Kasumi-1 (cell line): ENCODE data around the gene UPK3A.
"Not testable (repeated sequence)": the region's sequence is repeated elsewhere in the genome, so short reads cannot be mapped to it uniquely, and the experiment has no call there.

Experiments used
- DNase-seq, 2 experiments: peaks; one replicate each; lab custom pipeline; 2025; lab: John Stamatoyannopoulos, UW

Gene UPK3A

GRCh38 chr22:45281010-45281409, 3.7 kb upstream of the UPK3A start:
- no peak for DNase-seq

- no peak for DNase-seq
Measured at GRCh38 chr22:45285263-45286058, 712 bp downstream of the UPK3A start.

GRCh38 chr22:45286854-45287551, 2.3 kb downstream of the UPK3A start:
- no peak for DNase-seq

- DNase-seq = no peak
Measured at GRCh38 chr22:45290410-45290936, 5.7 kb downstream of the UPK3A start.

- DNase-seq = no peak
Measured at GRCh38 chr22:45291061-45291930, 6.5 kb downstream of the UPK3A start.

GRCh38 chr22:45291931-45292290, 7.2 kb downstream of the UPK3A start:
- DNase-seq = no peak

- peak in 1 of 2 experiments; percentile 20 for DNase-seq
Measured at GRCh38 chr22:45292731-45293442, 8.1 kb downstream of the UPK3A start.

- DNase-seq = no peak
Measured at GRCh38 chr22:45294030-45294429, 9.3 kb downstream of the UPK3A start.

GRCh38 chr22:45295004-45295403, 10.3 kb downstream of the UPK3A start:
- not testable (repeated sequence) for DNase-seq

- DNase-seq = no peak
Measured at GRCh38 chr22:45295492-45295891, 10.7 kb downstream of the UPK3A start.

- peak in 1 of 2 experiments; percentile 39 for DNase-seq
Measured at GRCh38 chr22:45296628-45297297, 12.0 kb downstream of the UPK3A start.

GRCh38 chr22:45298934-45299505, 14.3 kb downstream of the UPK3A start:
- no peak for DNase-seq

- no peak for DNase-seq
Measured at GRCh38 chr22:45302751-45303150, 18.0 kb downstream of the UPK3A start.

- no peak for DNase-seq
Measured at GRCh38 chr22:45303181-45303580, 18.4 kb downstream of the UPK3A start.

GRCh38 chr22:45304971-45305370, 20.2 kb downstream of the UPK3A start:
- DNase-seq = no peak

- DNase-seq = no peak
Measured at GRCh38 chr22:45305456-45306075, 20.8 kb downstream of the UPK3A start.

- DNase-seq = no peak
Measured at GRCh38 chr22:45306139-45306538, 21.4 kb downstream of the UPK3A start.

GRCh38 chr22:45308391-45308956, 23.7 kb downstream of the UPK3A start:
- no peak for DNase-seq

GRCh38 chr22:45308957-45309421, 24.2 kb downstream of the UPK3A start:
- DNase-seq = no peak
